GM21390 (cell line): ENCODE results near the gene LDB2.

Experiments
- ATAC-seq: cut with Tn5 transposase; IDR thresholded peaks from one replicate; pipeline ENCODE4 v1.9.1; 2021; ENCODE audit not compliant: unreplicated experiment

The LDB2 gene

GRCh38 chr4:16607241-16608066 is 291.0 kb downstream of the LDB2 start:
- ATAC-seq: no peak

- ATAC-seq: no peak
Measured at GRCh38 chr4:16606691-16607090, 291.8 kb downstream of the LDB2 start.

- no peak for ATAC-seq
Measured at GRCh38 chr4:16603178-16603577, 295.3 kb downstream of the LDB2 start.

- ATAC-seq: no peak
Measured at GRCh38 chr4:16598597-16599206, 299.7 kb downstream of the LDB2 start.

GRCh38 chr4:16597845-16598596 is 300.4 kb downstream of the LDB2 start:
- ATAC-seq: no peak

- no peak for ATAC-seq
Measured at GRCh38 chr4:16597443-16597842, 301.0 kb downstream of the LDB2 start.

GRCh38 chr4:16596267-16596666 is 302.2 kb downstream of the LDB2 start:
- no peak for ATAC-seq

- ATAC-seq: no peak
Measured at GRCh38 chr4:16594128-16594527, 304.3 kb downstream of the LDB2 start.

GRCh38 chr4:16593386-16593785 is 305.1 kb downstream of the LDB2 start:
- no peak for ATAC-seq

- no peak for ATAC-seq
Measured at GRCh38 chr4:16591272-16591826, 307.1 kb downstream of the LDB2 start.

- ATAC-seq: no peak
Measured at GRCh38 chr4:16590797-16591196, 307.6 kb downstream of the LDB2 start.

- ATAC-seq: no peak
Measured at GRCh38 chr4:16588651-16589050, 309.8 kb downstream of the LDB2 start.

- ATAC-seq: no peak
Measured at GRCh38 chr4:16588149-16588548, 310.3 kb downstream of the LDB2 start.

GRCh38 chr4:16585053-16585452 is 313.4 kb downstream of the LDB2 start:
- ATAC-seq: no peak

GRCh38 chr4:16583764-16584163 is 314.7 kb downstream of the LDB2 start:
- no peak for ATAC-seq

- ATAC-seq: no peak
Measured at GRCh38 chr4:16582526-16582925, 315.9 kb downstream of the LDB2 start.

GRCh38 chr4:16582036-16582435 is 316.4 kb downstream of the LDB2 start:
- ATAC-seq: no peak

- no peak for ATAC-seq
Measured at GRCh38 chr4:16581117-16581516, 317.3 kb downstream of the LDB2 start.

- no peak for ATAC-seq
Measured at GRCh38 chr4:16580514-16580913, 317.9 kb downstream of the LDB2 start.

- no peak for ATAC-seq
Measured at GRCh38 chr4:16579866-16580265, 318.6 kb downstream of the LDB2 start.

- no peak for ATAC-seq
Measured at GRCh38 chr4:16577177-16577576, 321.3 kb downstream of the LDB2 start.

GRCh38 chr4:16574981-16575380 is 323.5 kb downstream of the LDB2 start:
- no peak for ATAC-seq
